Kidney epithelial cell (primary cell): ENCODE data around the gene CAMTA2. TPM values are rescaled to one million over a fixed set of nuclear protein-coding genes. Genes with fewer than 3 reads are reported as not detected.

Experiments used
- DNase-seq: peaks from one replicate; pipeline ENCODE4 v3.0.0-alpha.2; 2010; ENCODE audit warnings: low read depth
- H3K27me3 ChIP-seq: 2 replicates; pipeline ENCODE4 v1.6.0; 2011; ENCODE audit warnings: low read length; ENCODE audit not compliant: control insufficient read depth, insufficient read depth
- H3K36me3 ChIP-seq: 2 replicates; pipeline ENCODE4 v1.5.1; 2011; ENCODE audit warnings: low read length; ENCODE audit not compliant: control insufficient read depth, insufficient read depth
- H3K4me3 ChIP-seq: 2 replicates; pipeline ENCODE4 v1.5.1; 2011; ENCODE audit warnings: low read depth, mild to moderate bottlenecking, control low read depth, low read length
- CTCF ChIP-seq: IDR thresholded peaks from 2 replicates; pipeline ENCODE4 v1.5.1; 2011; ENCODE audit warnings: mild to moderate bottlenecking, moderate library complexity, low read length, control low read depth, inconsistent platforms; ENCODE audit not compliant: insufficient read depth, poor library complexity, severe bottlenecking
- total RNA-seq: library from RNA; depleted of rRNA; stranded (reverse); fragments of >200 nt; gene quantifications from 2 replicates; pipeline ENCODE4 v1.2.3, GENCODE V29; 2015

CAMTA2 gene
- total RNA-seq = 47.7 and 50.7 TPM in 2 replicates

- DNase-seq = no peak
These were observed at the start of gene CAMTA2 for GRCh38 chr17:4986951-4987766. TSS of gene CAMTA2 (minus strand) at chr17:4987675. CDS start at chr17:4986222, 1,453 bp downstream.

GRCh38 chr17:5035315-5035714, 47.8 kb upstream of the CAMTA2 start, which contains the start of gene SLC52A1:
TSS of gene SLC52A1 (minus strand) at chr17:5035426. CDS start at chr17:5034606, 820 bp downstream.
- H3K4me3 ChIP-seq = peak within 1 kb of the TSS; percentile 7

More at GRCh38 chr17:4986951-4987766, at the start of gene CAMTA2:
- TF ChIP-seq CTCF = peak; percentile 44
- H3K4me3 ChIP-seq = peak within 1 kb of the TSS; percentile 66
- H3K36me3 ChIP-seq = no peaks in the 10 kb centered on the region
- no peaks in the 10 kb centered on the region for H3K27me3 ChIP-seq

GRCh38 chr17:5034651-5035050, 47.2 kb upstream of the CAMTA2 start:
- H3K27me3 ChIP-seq = peaks cover 17% of the 10 kb centered on the region
- no peak for DNase-seq
- no peak for TF ChIP-seq CTCF
- no peak overlapping the region for H3K4me3 ChIP-seq
- no peaks in the 10 kb centered on the region for H3K36me3 ChIP-seq

More at GRCh38 chr17:5035315-5035714, 47.8 kb upstream of the CAMTA2 start, which contains the start of gene SLC52A1:
- no peak for DNase-seq
- H3K27me3 ChIP-seq = peaks cover 17% of the 10 kb centered on the region
- no peaks in the 10 kb centered on the region for H3K36me3 ChIP-seq
- TF ChIP-seq CTCF = no peak

GRCh38 chr17:5034063-5034462, 46.6 kb upstream of the CAMTA2 start:
- Histone ChIP-seq H3K27me3 (peaks cover 17% of the 10 kb centered on the region), H3K36me3 (no peaks in the 10 kb centered on the region), H3K4me3 (no peak overlapping the region)
- no peak for DNase-seq
- no peak for TF ChIP-seq CTCF

- no peaks in the 10 kb centered on the region for H3K36me3 ChIP-seq
- peaks cover 17% of the 10 kb centered on the region for H3K27me3 ChIP-seq
- no peak overlapping the region for H3K4me3 ChIP-seq
- TF ChIP-seq CTCF = no peak
- no peak for DNase-seq
These were observed 46.0 kb upstream of the CAMTA2 start for GRCh38 chr17:5033352-5034015.
